HCT116 (cell line): ENCODE measurements around the gene TIMP1. TPM values are rescaled to one million over a fixed set of nuclear protein-coding genes. Genes with fewer than 3 reads are reported as not detected.
A peak's percentile ranks its signal among the peaks of the same experiment; 100 is the strongest.

Source experiments
- ATAC-seq: fragments of 200-7000 bp; cut with Tn5 transposase; 2 replicates; pipeline ENCODE4 v1.9.1; 2020; ENCODE audit warnings: mild to moderate bottlenecking, moderate library complexity
- BruUV-seq: library from RNA; stranded (reverse); fragments of 400-500 nt; replicated peaks from 2 replicates; lab custom pipeline; 2021; lab: Mats Ljungman, UMichigan
- CTCF ChIA-PET: fragments of 300-600 bp; sonication (Branson Sonifier 250); formaldehyde crosslinking; loops from one replicate; lab custom pipeline; 2021; ENCODE audit warnings: antibody characterized with exemption; lab: Charles Lee
- POLR2A ChIA-PET: fragments of 300-600, 350-600 bp; sonication (Branson Sonifier 250); formaldehyde crosslinking; loops from one replicate; lab custom pipeline; 2021; ENCODE audit warnings: antibody characterized with exemption; lab: Charles Lee
- RAD21 ChIA-PET, 2 experiments: fragments of 300-600 bp; sonication (Branson Sonifier 250); formaldehyde crosslinking; loops; one replicate each; lab custom pipeline; 2023; ENCODE audit warnings: low total read pairs in 2 of 2; ENCODE audit not compliant: uncharacterized antibody in 2 of 2, unreplicated experiment in 2 of 2, low non-redundant PET in 1 of 2; lab: Charles Lee
- DNase-seq: peaks from one replicate; pipeline ENCODE4 v3.0.0-alpha.2; 2010; ENCODE audit warnings: low read depth, low spot score
- H2AFZ ChIP-seq: fragments of 200-600 bp; shearing (Covaris generic), sonication (generic); 2 replicates; pipeline ENCODE4 v1.6.1; 2017; ENCODE audit warnings: low read depth, mixed run types, mixed read lengths, antibody characterized with exemption, low read length; ENCODE audit not compliant: poor library complexity, severe bottlenecking
- H3K27ac ChIP-seq: 2 replicates; pipeline ENCODE4 v1.5.1; 2012; ENCODE audit warnings: low read depth, low read length
- H3K27me3 ChIP-seq: fragments of 200-600 bp; sonication (generic); 2 replicates; pipeline ENCODE4 v1.6.1; 2016; ENCODE audit warnings: mixed run types, low read length, mixed read lengths; ENCODE audit not compliant: insufficient read depth
- H3K36me3 ChIP-seq, 2 experiments: fragments of 200-500 bp in 1 of 2; fragments of 200-600 bp in 1 of 2; sonication (Bioruptor generic) in 1 of 2; sonication (generic) in 1 of 2; 2 replicates each; pipeline versions ENCODE4 v1.5.1 to v1.6.1; 2014 to 2016; ENCODE audit warnings: low read length in 2 of 2, inconsistent platforms in 1 of 2, mixed read lengths in 1 of 2, mixed run types in 1 of 2; ENCODE audit not compliant: insufficient read depth in 2 of 2, control insufficient read depth in 1 of 2
- H3K4me1 ChIP-seq, 2 experiments: fragments of 200-600 bp in 1 of 2; sonication (generic) in 1 of 2; 2 replicates each; pipeline versions ENCODE4 v1.5.1 to v1.6.1; 2012 to 2017; ENCODE audit warnings: low read length in 2 of 2, inconsistent platforms in 1 of 2, mild to moderate bottlenecking in 1 of 2, mixed read lengths in 1 of 2, mixed run types in 1 of 2, moderate library complexity in 1 of 2; ENCODE audit not compliant: insufficient read depth in 2 of 2, control insufficient read depth in 1 of 2
- H3K4me2 ChIP-seq: fragments of 200-600 bp; sonication (generic); 2 replicates; pipeline ENCODE4 v1.6.1; 2017; ENCODE audit warnings: mixed run types, low read length, mixed read lengths
- H3K4me3 ChIP-seq, 2 experiments: fragments of 200-600 bp in 1 of 2; sonication (generic) in 1 of 2; replicated peaks in 1 of 2; 2 replicates each; pipeline ENCODE4 v1.5.1; 2011 to 2016; ENCODE audit warnings: low read length in 2 of 2, control low read depth in 1 of 2, low read depth in 1 of 2, mild to moderate bottlenecking in 1 of 2, mixed read lengths in 1 of 2, mixed run types in 1 of 2
- H3K79me2 ChIP-seq: fragments of 200-600 bp; sonication (generic); 2 replicates; pipeline ENCODE4 v1.6.1; 2017; ENCODE audit warnings: mild to moderate bottlenecking, mixed run types, low read length, moderate library complexity, mixed read lengths; ENCODE audit not compliant: insufficient read depth
- H3K9ac ChIP-seq: fragments of 200-600 bp; sonication (generic); 2 replicates; pipeline ENCODE4 v1.6.1; 2016; ENCODE audit warnings: low read length, mixed read lengths
- H3K9me2 ChIP-seq: fragments of 200-600 bp; sonication (generic), shearing (Covaris generic); 2 replicates; pipeline ENCODE4 v1.6.1; 2017; ENCODE audit warnings: mixed run types, mild to moderate bottlenecking, moderate library complexity; ENCODE audit not compliant: insufficient read depth
- H3K9me3 ChIP-seq, 2 experiments: fragments of 200-500 bp in 1 of 2; fragments of 200-600 bp in 1 of 2; sonication (Bioruptor generic) in 1 of 2; sonication (generic) in 1 of 2; 2 replicates each; pipeline ENCODE4 v1.6.1; 2014 to 2017; ENCODE audit warnings: low read length in 2 of 2, mixed read lengths in 2 of 2, inconsistent platforms in 1 of 2, low read depth in 1 of 2, mild to moderate bottlenecking in 1 of 2, mixed run types in 1 of 2, moderate library complexity in 1 of 2; ENCODE audit not compliant: control insufficient read depth in 1 of 2, insufficient read depth in 1 of 2
- H4K20me1 ChIP-seq: fragments of 200-600 bp; sonication (generic), shearing (Covaris generic); 2 replicates; pipeline ENCODE4 v1.6.1; 2017; ENCODE audit warnings: mixed run types, mild to moderate bottlenecking, moderate library complexity; ENCODE audit not compliant: insufficient read depth
- ATF3 ChIP-seq: IDR thresholded peaks from 2 replicates; pipeline ENCODE4 v1.6.1; 2012
- CBX3 ChIP-seq: IDR thresholded peaks from 2 replicates; pipeline ENCODE4 v1.6.1; 2012; ENCODE audit warnings: low read depth
- EGR1 ChIP-seq: IDR thresholded peaks from 2 replicates; pipeline ENCODE4 v1.6.1; 2012; ENCODE audit warnings: low read depth
- ELF1 ChIP-seq: IDR thresholded peaks from 2 replicates; pipeline ENCODE4 v1.6.1; 2012; ENCODE audit warnings: low read depth, borderline replicate concordance
- EZH2 ChIP-seq: fragments of 200-600 bp; sonication (generic); IDR thresholded peaks from 2 replicates; pipeline ENCODE4 v1.6.1; 2017; ENCODE audit warnings: antibody characterized with exemption, mixed run types
- EZH2phosphoT487 ChIP-seq: fragments of 200-600 bp; IDR thresholded peaks from 2 replicates; pipeline ENCODE4 v1.6.1; 2018; ENCODE audit warnings: antibody characterized with exemption, borderline replicate concordance
- FOSL1 ChIP-seq: IDR thresholded peaks from 2 replicates; pipeline ENCODE4 v1.6.1; 2012; ENCODE audit warnings: low read depth
- JUND ChIP-seq: IDR thresholded peaks from 2 replicates; pipeline ENCODE4 v1.6.1; 2012
- POLR2A ChIP-seq: IDR thresholded peaks from 2 replicates; pipeline ENCODE4 v1.7.0; 2011; ENCODE audit warnings: borderline replicate concordance; ENCODE audit not compliant: insufficient read depth, insufficient read length; ENCODE audit errors: extremely low read depth
- POLR2AphosphoS5 ChIP-seq: IDR thresholded peaks from 2 replicates; pipeline ENCODE4 v1.6.1; 2011; ENCODE audit warnings: mild to moderate bottlenecking, low read depth, low read length, moderate library complexity
- RAD21 ChIP-seq: IDR thresholded peaks from 2 replicates; pipeline ENCODE4 v1.6.1; 2012; ENCODE audit warnings: low read depth, mild to moderate bottlenecking
- SIN3A ChIP-seq: IDR thresholded peaks from 2 replicates; pipeline ENCODE4 v1.6.1; 2012; ENCODE audit warnings: low read depth
- SP1 ChIP-seq: IDR thresholded peaks from 2 replicates; pipeline ENCODE4 v1.6.1; 2012; ENCODE audit warnings: low read depth
- SRF ChIP-seq: IDR thresholded peaks from 2 replicates; pipeline ENCODE4 v1.6.1; 2012; ENCODE audit warnings: low read depth
- TCF7L2 ChIP-seq: IDR thresholded peaks from 2 replicates; pipeline ENCODE4 v1.7.0; 2011; ENCODE audit warnings: borderline replicate concordance, inconsistent platforms; ENCODE audit not compliant: insufficient read depth, insufficient read length; ENCODE audit errors: extremely low read depth
- YY1 ChIP-seq: IDR thresholded peaks from 2 replicates; pipeline ENCODE4 v1.6.1; 2011; ENCODE audit warnings: low read length, low read depth, moderate library complexity, mild to moderate bottlenecking; ENCODE audit not compliant: insufficient replicate concordance; ENCODE audit errors: extremely low read depth
- ZFX ChIP-seq: fragments of 450-650 bp; IDR thresholded peaks from 2 replicates; pipeline ENCODE4 v1.6.1; 2017
- ZNF274 ChIP-seq: fragments of 200-500 bp; sonication (Bioruptor generic); IDR thresholded peaks from 2 replicates; pipeline ENCODE4 v1.6.1; 2014; ENCODE audit warnings: mild to moderate bottlenecking, low read depth, low read length, inconsistent platforms
- intact Hi-C: fragments of 100-400 bp; cut with micrococcal nuclease; formaldehyde crosslinking; loops from 2 replicates; pipeline ENCODE4 v1.10.0; 2022
- total RNA-seq: library from RNA; stranded (reverse); gene quantifications from one replicate; pipeline ENCODE4 v1.2.1, GENCODE V29; 2021; ENCODE audit not compliant: unreplicated experiment
- TF ChIP-seq, protein P1 (sequence below): IDR thresholded peaks from 2 replicates; pipeline ENCODE4 v1.6.1; 2012
- TF ChIP-seq, protein P2 (sequence below), 3 experiments: fragments of 200-600 bp in 1 of 3; sonication (generic) in 1 of 3; IDR thresholded peaks in 2 of 3; conservative IDR thresholded peaks in 1 of 3; 2 replicates each; pipeline ENCODE4 v1.5.1; 2012 to 2017; ENCODE audit warnings: low read depth in 2 of 3, low read length in 2 of 3, antibody characterized with exemption in 1 of 3, borderline replicate concordance in 1 of 3, control low read depth in 1 of 3, mild to moderate bottlenecking in 1 of 3, mixed read lengths in 1 of 3, mixed run types in 1 of 3, moderate library complexity in 1 of 3; ENCODE audit not compliant: insufficient read depth in 1 of 3

TIMP1 gene
- total RNA-seq, 1 experiment from 2014 or later, result 225 TPM

DNA sequence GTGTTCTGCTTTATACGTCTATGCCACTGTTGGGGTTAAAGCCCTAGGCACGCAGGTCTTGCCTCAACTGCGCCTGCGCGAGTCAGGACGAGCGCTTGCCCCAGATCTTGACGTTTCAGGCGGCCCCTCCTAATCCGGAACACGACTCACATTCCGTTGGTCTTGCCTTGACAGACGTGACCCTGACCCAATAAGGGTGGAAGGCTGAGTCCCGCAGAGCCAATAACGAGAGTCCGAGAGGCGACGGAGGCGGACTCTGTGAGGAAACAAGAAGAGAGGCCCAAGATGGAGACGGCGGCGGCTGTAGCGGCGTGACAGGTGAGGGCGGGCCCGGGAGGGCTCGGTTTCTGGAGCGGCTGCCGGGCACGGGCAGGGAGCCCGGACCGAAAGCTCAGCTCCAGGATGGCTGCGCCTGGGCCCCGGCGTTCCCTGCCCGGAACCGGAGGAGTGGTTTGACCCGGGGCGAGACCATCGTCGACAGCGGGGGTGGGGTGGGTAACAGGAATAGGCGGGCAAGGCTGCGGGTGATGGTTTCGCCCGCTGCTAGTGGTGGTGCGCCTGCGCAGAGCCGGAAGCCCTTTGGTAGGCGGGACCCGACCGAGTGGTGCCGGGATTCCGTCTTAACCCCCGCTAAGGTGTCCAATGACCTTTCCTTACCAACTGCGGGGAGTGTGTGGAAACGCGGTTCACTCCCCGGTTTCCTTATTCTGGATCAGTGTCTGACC lies 21.1 kb upstream of the TIMP1 start, which contains the start of gene ARAF:
Gene ARAF, plus strand, starts transcription at position 272 of the 725 bp plus-strand sequence. CDS start 1,763 bp downstream, outside the sequence.
- Histone ChIP-seq H3K4me3 (peak within 1 kb of the TSS; percentile 65 to 79), H3K9me3 (no peaks in the 10 kb centered on the region), H3K27me3 (no peaks in the 10 kb centered on the region), H3K4me2 (peak within 1 kb of the TSS; percentile 84), H3K9me2 (no peaks in the 10 kb centered on the region), H3K9ac (peak within 1 kb of the TSS; percentile 74), H3K4me1 (peaks cover 0 to 15% of the 10 kb centered on the region in 2 experiments; a peak in 1 of 4 replicates), H2AFZ (no peak within 1 kb of the TSS), H3K36me3 (peaks cover 0 to 3% of the 10 kb centered on the region in 2 experiments; a peak in 3 of 4 replicates), H3K79me2 (peaks cover 19% of the 10 kb centered on the region), H4K20me1 (no peaks in the 10 kb centered on the region), H3K27ac (peak within 1 kb of the TSS; percentile 72)
- intact Hi-C loops, result loop anchor here (5.0 to 10.0 kb wide), 4 partner anchors 66 to 934 kb away; partner anchors contain the start of genes CFP and ZNF81
- peak; percentile 99 for DNase-seq
- ChIA-PET POLR2A (no interaction called here), RAD21 (no interaction called here), CTCF (no interaction called here)
- TSS peak; percentile 62 for BruUV-seq
- ATAC-seq, result peak; percentile 96
- TF ChIP-seq EZH2 (no peak), ATF3 (no peak), POLR2AphosphoS5 (peak; percentile 53; the same call in 1 of the 2 replicates), CBX3 (no peak), POLR2A (peak; percentile 33), RAD21 (no peak), TCF7L2 (peak; percentile 36), SIN3A (no peak), FOSL1 (no peak), SP1 (no peak), EGR1 (no peak), ZFX (no peak), YY1 (peak; percentile 64), JUND (no peak), ZNF274 (no peak), ELF1 (no peak), EZH2phosphoT487 (no peak), SRF (no peak)
- TF ChIP-seq, protein P1, sequence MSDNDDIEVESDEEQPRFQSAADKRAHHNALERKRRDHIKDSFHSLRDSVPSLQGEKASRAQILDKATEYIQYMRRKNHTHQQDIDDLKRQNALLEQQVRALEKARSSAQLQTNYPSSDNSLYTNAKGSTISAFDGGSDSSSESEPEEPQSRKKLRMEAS, result no peak
- TF ChIP-seq, protein P2, sequence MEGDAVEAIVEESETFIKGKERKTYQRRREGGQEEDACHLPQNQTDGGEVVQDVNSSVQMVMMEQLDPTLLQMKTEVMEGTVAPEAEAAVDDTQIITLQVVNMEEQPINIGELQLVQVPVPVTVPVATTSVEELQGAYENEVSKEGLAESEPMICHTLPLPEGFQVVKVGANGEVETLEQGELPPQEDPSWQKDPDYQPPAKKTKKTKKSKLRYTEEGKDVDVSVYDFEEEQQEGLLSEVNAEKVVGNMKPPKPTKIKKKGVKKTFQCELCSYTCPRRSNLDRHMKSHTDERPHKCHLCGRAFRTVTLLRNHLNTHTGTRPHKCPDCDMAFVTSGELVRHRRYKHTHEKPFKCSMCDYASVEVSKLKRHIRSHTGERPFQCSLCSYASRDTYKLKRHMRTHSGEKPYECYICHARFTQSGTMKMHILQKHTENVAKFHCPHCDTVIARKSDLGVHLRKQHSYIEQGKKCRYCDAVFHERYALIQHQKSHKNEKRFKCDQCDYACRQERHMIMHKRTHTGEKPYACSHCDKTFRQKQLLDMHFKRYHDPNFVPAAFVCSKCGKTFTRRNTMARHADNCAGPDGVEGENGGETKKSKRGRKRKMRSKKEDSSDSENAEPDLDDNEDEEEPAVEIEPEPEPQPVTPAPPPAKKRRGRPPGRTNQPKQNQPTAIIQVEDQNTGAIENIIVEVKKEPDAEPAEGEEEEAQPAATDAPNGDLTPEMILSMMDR (IDR thresholded peaks at IDR 0.05 in 2 of 3, conservative IDR thresholded peaks at IDR 0.05 in 1 of 3; ENCODE audit: borderline replicate concordance in 1 of 3, insufficient read depth in 1 of 3, low read depth in 2 of 3, low read length in 2 of 3), result no peak
